HG03103 (cell line): ENCODE results near the gene RTEL1.
"Not testable (repeated sequence)": the region's sequence is repeated elsewhere in the genome, so short reads cannot be mapped to it uniquely, and the experiment has no call there.

Source experiments
- ATAC-seq: cut with Tn5 transposase; IDR thresholded peaks from one replicate; pipeline ENCODE4 v1.9.1; 2021; ENCODE audit warnings: low read depth; ENCODE audit not compliant: unreplicated experiment

RTEL1 gene

GRCh38 chr20:63650486-63650885, 7.6 kb upstream of the RTEL1 start:
- not testable (repeated sequence) for ATAC-seq

GRCh38 chr20:63651942-63652191, 6.2 kb upstream of the RTEL1 start:
- ATAC-seq: no peak

- ATAC-seq: no peak
Observed at GRCh38 chr20:63652192-63652980, 5.7 kb upstream of the RTEL1 start.

GRCh38 chr20:63653041-63653973, 4.8 kb upstream of the RTEL1 start, which contains the start of gene STMN3:
STMN3 (minus strand) TSS chr20:63653424; CDS start chr20:63653345, 79 bp downstream.
- ATAC-seq: no peak

GRCh38 chr20:63653974-63654668, 4.0 kb upstream of the RTEL1 start:
- ATAC-seq: no peak

GRCh38 chr20:63655249-63655648, 2.9 kb upstream of the RTEL1 start:
- no peak for ATAC-seq

GRCh38 chr20:63656451-63656850, 1.7 kb upstream of the RTEL1 start:
- ATAC-seq: no peak

- ATAC-seq: no peak
Observed at GRCh38 chr20:63657260-63657936, 714 bp upstream of the RTEL1 start.

- no peak for ATAC-seq
Observed at GRCh38 chr20:63658749-63659187, 656 bp downstream of the RTEL1 start.

- ATAC-seq: no peak
Observed at GRCh38 chr20:63659370-63659769, 1.3 kb downstream of the RTEL1 start.

GRCh38 chr20:63660174-63660573, 2.1 kb downstream of the RTEL1 start:
- ATAC-seq: not testable (repeated sequence)

GRCh38 chr20:63660622-63661021, 2.5 kb downstream of the RTEL1 start:
- no peak for ATAC-seq

- ATAC-seq: no peak
Observed at GRCh38 chr20:63661108-63661507, 3.0 kb downstream of the RTEL1 start.

- ATAC-seq: no peak
Observed at GRCh38 chr20:63661959-63662812, 4.1 kb downstream of the RTEL1 start.

- ATAC-seq: no peak
Observed at GRCh38 chr20:63662813-63663189, 4.7 kb downstream of the RTEL1 start.

- ATAC-seq: no peak
Observed at GRCh38 chr20:63663332-63664066, 5.4 kb downstream of the RTEL1 start.

GRCh38 chr20:63664143-63664851, 6.2 kb downstream of the RTEL1 start:
- ATAC-seq: no peak

- ATAC-seq: no peak
Observed at GRCh38 chr20:63664861-63665594, 6.9 kb downstream of the RTEL1 start.
